ENCODE results near the gene LMO3. TPM values are rescaled to one million over a fixed set of nuclear protein-coding genes. Genes with fewer than 3 reads are reported as not detected.
A peak's percentile ranks its signal among the peaks of the same experiment; 100 is the strongest.

LMO3 gene
- total RNA-seq = 3.8 TPM
- long read RNA-seq = 0 reads

DNA sequence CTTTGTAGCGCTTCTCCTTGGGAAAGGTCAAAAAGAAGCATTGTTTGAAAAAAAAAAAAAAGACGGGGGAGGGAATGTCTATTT, at the start of gene LMO3:
LMO3 (minus strand) TSS at position 46 of the 84 bp plus-strand sequence. CDS start 5,302 bp downstream, outside the sequence.
- DNase-seq (ENCODE audit: missing footprints) (no peak), ATAC-seq (no peak)
- intact Hi-C loops (cut with DNase I) = no loop called here

DNA sequence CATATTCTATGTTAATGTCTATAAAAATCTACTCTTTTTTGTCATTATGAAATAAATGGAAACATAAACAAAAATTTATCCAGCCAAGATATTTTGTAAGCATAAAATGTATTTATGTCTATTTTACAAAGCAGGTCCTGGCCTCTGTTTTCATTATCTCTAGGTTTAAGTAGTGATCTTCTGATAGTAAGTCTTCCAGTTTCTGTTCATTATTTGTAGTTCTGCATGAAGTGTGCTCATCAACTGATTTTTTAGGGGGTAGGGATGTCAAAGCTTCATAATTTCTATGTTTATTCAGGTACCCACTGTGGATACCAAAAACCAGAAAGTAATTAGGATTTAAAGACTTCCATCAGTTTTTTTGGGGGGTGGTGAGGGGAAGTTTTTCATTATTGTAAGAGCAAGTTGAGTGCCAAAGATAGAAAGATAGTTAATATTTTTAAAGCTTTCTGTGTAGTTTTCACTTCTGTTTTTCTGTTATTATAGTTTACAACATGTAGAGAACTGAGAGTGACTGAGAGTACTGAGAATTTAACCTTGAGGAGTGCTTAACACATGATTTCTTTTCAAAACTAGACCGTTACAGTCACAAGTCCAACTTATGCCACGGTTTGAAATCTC, 30.6 kb upstream of the LMO3 start:
- intact Hi-C loops (cut with DNase I) = no loop called here
- DNase-seq (ENCODE audit: missing footprints) (no peak), ATAC-seq (no peak)

GRCh38 chr12:16634786-16635185, 28.8 kb upstream of the LMO3 start:
- DNase-seq (ENCODE audit: missing footprints) = no peak
- intact Hi-C loops (cut with DNase I) = no loop called here
- no peak for ATAC-seq

DNA sequence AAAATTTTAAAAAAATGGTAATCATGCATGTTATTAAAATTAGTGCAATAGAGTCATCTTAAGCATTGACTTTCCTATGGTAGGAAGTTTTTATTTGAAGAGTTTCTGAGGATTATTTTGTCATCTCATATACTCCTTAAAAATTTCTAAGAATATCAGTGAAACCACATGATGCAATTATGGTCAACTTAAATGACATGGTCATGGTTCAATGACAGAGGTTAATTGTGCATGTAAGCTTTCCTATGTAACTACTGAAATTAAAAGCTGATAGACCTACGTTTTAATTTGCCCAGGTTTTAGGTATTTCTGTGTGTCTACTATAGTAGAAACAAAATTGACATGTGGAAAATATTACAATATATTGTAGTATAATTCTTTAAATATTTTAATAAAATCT, 21.0 kb upstream of the LMO3 start:
- ATAC-seq = no peak
- intact Hi-C loops (cut with DNase I) = no loop called here

GRCh38 chr12:16622338-16622737, 16.4 kb upstream of the LMO3 start:
- intact Hi-C loops (cut with DNase I) = no loop called here
- ATAC-seq (no peak), DNase-seq (ENCODE audit: missing footprints) (no peak)

More for the DNA sequence above, 21.0 kb upstream of the LMO3 start:
- DNase-seq (ENCODE audit: missing footprints) = no peak

DNA sequence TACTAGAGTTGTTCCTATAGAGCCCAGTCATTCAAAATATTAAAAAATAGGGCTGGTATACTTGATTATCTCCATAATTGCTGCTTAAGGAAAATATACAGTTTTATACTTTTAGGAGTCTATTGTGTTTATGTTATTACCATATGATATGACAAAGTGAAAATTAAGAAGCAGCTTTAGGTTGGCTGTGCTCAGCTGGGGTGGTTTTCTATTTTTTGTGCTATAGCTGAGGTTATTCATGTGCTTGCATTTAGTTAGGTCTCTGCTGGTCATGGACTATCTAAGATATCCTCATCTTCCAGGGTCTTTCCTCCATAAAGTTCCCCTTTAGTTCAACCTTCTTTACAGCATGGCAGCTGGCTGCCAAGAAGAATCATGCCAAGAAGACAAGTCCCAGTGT, 13.6 kb upstream of the LMO3 start:
- DNase-seq (ENCODE audit: missing footprints) (no peak), ATAC-seq (no peak)
- intact Hi-C loops (cut with DNase I) = no loop called here

DNA sequence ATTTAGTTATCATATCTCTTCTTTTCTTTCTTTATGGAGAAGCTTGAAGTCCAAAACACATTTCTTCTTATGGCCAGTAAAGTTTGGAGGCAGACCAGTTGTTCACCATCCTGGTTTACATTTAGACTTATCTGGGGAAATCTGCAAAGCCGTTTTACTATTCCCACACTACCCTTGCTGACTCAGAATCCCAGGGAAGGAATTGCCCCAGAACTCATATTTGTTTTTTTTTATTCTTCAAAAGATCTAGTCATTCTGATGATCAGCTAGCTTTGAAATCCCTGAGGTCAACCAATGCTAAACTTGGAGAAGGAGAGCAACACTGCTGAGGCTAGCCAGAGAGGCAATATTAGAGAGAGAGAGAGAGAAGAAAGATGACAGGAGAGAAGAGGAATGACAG, 12.3 kb upstream of the LMO3 start:
- intact Hi-C loops (cut with DNase I) = no loop called here
- ATAC-seq = no peak
- no peak for DNase-seq (ENCODE audit: missing footprints)

- intact Hi-C loops (cut with DNase I) = no loop called here
- ATAC-seq (no peak), DNase-seq (ENCODE audit: missing footprints) (no peak)
Measured at GRCh38 chr12:16613199-16613598, 7.2 kb upstream of the LMO3 start.

DNA sequence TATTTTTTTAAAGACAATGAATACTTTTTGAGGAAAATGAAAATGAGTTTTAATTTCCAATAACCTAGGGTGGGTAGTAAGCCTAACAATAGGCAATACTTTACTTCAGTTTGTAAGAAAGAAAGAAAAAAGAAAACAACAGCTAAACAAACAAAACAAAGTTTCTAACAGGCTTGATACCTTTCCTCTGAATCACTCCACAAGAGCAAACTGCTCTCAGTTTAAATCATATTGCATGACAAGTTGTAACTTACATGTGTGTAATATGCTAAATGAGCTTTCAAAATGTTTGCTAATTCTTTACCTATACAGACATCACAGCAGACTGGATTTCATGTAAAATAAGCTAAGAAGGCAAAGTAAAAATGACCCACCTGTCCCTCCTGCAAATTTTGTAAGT, 6.7 kb upstream of the LMO3 start:
- intact Hi-C loops (cut with DNase I) = no loop called here

DNA sequence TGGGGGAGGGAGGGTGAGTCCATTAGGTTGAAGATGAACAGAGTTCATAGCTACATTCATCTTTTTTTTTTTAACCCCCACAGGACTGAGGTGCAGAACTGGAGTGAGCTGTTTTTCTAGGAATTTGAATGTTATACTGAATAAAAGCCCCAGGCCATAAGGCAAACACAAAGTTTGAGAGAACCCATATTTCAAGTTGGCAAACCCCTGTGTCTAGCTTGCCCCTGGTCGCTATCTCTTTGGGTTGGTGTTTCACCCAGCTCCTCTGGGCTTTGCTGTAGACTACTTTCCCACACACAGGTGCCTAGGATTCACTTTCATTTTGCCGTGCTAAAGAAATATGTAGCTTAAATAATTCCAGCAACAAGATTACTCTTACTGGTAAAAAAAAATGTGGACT, 5.2 kb upstream of the LMO3 start:
- ATAC-seq (no peak), DNase-seq (ENCODE audit: missing footprints) (no peak)
- intact Hi-C loops (cut with DNase I) = no loop called here

More for the DNA sequence above, 6.7 kb upstream of the LMO3 start:
- no peak for ATAC-seq
- no peak for DNase-seq (ENCODE audit: missing footprints)

- ATAC-seq (no peak), DNase-seq (ENCODE audit: missing footprints) (no peak)
- intact Hi-C loops (cut with DNase I) = no loop called here
Measured at GRCh38 chr12:16610743-16611142, 4.8 kb upstream of the LMO3 start.

DNA sequence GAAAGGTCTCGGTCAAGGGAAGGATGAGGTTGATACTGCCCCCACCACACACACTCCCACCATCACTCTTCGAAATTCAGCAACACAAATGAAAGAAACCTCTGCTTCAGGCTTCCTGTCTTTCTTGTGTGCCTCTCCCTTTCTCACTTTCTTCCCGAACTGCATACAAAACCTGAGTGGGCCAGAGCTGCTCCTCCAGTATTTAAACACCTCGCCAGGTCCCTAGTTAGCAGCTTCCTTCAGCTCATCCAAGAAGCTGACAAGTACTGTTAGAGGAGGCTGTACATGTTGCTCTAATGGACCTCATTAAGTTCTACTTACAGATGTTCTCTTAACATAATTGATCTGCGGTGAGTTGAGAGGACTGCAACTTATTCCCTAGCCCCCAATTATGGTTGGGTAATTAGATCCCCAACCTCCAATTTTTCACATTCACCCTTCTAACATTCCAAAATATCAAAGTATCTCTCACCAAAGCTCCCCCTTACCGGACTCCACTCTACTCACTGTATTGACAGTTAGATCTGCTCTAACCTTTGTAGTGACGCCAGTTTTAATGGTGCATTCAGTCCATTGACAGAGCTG, 4.1 kb upstream of the LMO3 start:
- ATAC-seq = no peak
- DNase-seq (ENCODE audit: missing footprints) = no peak
- intact Hi-C loops (cut with DNase I) = no loop called here

DNA sequence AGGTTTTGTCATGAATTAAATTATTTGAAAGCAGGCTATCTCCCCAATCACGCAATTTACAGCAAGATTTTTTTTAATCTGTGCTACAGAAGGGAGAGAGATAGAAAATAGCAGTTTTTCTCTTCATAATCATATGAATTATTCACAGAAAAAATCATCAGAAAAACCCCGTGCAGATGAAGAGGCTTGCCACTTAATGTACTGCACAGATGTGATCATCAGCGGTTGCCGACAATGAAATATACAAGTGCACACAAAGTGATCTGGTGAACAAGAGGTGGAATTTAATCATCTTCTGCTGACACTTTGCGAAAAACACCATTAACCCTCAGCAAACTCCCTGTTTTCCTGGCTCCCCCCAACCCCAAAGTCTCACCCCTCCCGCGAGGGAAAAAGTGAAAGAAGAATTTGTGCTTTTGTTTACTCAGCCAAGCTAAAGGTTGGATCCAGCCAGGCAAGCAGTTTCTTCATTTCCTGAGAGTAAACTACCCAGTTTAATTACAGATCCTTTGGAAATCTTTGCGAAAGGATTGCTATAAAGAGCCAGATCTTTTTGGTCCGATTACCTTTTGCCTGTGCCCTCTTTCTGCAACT, 3.1 kb upstream of the LMO3 start:
- no peak for DNase-seq (ENCODE audit: missing footprints)
- ATAC-seq = no peak
- intact Hi-C loops (cut with DNase I) = no loop called here

DNA sequence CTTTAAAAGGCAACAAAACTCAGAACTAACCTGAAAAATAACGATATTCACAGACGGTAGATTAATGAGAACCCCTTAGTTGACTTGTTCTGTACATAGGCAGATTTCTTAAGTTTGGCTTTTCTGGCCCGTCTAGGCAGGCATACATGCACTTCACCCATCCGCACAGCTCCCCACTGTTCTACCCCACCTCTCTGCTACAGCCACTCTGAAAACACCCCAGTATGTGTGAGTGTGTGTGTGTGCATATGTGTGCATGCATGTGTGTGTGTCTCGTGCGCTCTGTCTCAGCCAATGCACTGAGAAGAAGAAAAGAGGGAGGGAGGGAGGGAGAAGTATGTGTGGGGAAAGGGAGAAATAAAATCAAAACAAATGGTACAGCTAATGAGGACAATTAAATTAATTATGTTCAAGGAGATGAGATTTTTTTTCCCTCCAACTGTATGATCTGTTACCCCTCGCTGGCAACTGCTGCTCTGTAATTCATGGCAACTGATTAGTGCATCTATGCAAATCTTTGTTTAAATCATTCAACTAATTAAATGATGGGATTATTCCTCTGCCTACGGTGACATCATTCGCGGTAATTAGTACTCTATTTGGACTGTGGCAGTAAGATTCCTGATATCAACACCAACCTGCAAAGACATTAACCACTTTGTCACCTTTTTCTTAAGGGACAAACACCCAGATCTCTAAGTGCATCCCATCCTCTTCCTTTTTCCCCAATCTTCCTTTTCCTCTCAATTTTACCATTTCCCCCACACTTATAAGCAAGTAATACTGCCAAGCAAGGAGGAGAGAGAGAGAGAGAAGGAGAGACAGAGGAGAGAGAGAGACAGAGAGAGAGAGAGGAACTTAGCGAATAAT, 2.2 kb upstream of the LMO3 start:
- ATAC-seq = no peak
- no peak for DNase-seq (ENCODE audit: missing footprints)
- intact Hi-C loops (cut with DNase I) = no loop called here

DNA sequence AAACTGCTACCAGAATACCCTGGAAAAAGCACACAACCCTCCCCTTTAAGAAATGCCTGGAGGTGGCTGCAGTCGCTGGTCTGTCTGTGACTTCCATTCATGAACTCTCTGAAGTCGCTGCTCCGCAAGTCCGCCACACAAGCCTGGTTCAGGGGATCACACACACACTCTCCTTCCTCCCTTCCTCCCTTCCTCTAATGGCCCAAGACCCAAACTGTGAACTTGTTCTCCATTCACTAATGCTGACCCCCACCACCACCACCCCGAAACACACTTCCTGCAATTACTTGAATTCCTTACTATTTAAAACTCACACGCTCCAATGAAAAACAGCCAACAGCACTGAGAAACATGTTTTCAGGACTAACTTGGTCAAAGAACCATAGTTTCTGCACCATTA, 1.0 kb upstream of the LMO3 start:
- peak; percentile 68 for DNase-seq (ENCODE audit: missing footprints)
- ATAC-seq = no peak
- intact Hi-C loops (cut with DNase I) = no loop called here

DNA sequence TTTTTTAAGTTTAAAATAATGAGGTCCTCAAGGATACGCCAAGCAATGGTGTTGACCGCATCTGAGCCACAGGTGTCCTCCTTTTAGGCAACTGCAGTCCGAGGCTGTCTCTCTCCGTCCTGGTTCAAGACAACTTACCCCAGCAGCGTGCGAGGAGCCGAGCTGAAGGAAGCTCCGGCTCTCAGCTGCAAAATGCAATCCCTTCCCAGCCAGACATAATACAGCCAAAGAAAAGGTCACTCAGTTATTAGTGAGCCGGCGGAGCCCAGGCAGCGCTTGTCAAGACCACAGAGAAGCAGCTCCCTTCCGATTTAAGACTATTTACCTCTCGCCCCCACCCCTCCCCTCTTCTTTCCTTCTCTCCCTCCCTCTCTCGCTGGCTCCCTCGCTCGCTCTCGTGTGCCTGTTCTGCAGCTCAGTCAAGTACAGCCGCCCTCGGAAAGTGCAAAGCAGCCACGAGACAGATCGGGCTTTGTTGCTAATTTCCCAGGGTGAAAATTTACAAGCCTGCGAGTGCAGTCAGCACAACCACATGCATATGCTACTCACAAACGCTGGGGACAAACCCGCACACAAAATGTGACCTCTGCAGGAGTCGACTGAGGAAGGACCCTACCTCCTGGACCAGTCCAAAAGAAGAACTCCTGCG, 363 bp upstream of the LMO3 start:
- intact Hi-C loops (cut with DNase I) = no loop called here
- DNase-seq (ENCODE audit: missing footprints) (peak; percentile 69), ATAC-seq (peak; percentile 47)

- DNase-seq (ENCODE audit: missing footprints) (peak; percentile 62), ATAC-seq (peak; percentile 38)
- intact Hi-C loops (cut with DNase I) = no loop called here
Measured at GRCh38 chr12:16605642-16606116, 283 bp downstream of the LMO3 start.

- intact Hi-C loops (cut with DNase I) = no loop called here
- DNase-seq (ENCODE audit: missing footprints) (peak; percentile 57), ATAC-seq (peak; percentile 29)
Measured at GRCh38 chr12:16604596-16605252, 1.2 kb downstream of the LMO3 start.

DNA sequence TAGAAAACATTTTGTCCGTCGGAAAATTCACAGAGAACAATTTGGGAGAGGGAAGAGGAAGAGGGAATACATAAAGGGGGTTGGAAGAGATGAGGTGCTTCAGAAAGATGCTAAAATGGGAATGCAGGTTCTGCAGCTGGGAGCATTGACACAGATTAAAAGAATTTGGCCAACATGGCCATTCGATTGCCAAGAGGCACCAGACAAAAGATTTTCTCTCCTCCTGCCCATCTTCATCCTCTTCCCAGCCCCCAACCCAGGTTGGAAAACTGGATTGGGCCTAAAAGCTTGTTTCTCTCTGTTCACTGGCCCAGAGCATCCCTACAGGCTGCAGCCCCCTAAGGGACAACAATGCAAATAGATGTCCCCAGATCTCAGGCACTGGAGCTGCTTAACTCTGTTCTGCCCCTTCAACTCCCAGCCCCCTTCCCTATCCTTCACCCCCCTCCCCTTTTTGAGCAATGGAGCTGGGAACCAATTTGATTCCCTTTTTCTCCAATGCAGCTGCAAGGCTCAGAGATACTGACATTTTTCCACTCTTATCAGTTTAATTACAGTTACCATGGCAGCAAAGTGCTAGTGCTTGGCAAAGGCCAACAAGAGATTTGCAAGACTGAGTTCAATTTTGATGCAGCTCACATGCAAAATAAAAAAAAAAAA, 1.9 kb downstream of the LMO3 start:
- ATAC-seq (no peak), DNase-seq (ENCODE audit: missing footprints) (no peak)
- intact Hi-C loops (cut with DNase I) = no loop called here
